IMR-90 (cell line): ENCODE measurements around the gene ABLIM3.

Source experiments
- BHLHE40 ChIP-seq: fragments of 150-350 bp; IDR thresholded peaks from 2 replicates; pipeline ENCODE4 v1.6.1; 2016; ENCODE audit warnings: mild to moderate bottlenecking, low read depth, low read length
- CEBPB ChIP-seq: IDR thresholded peaks from 2 replicates; pipeline ENCODE4 v1.6.1; 2012; ENCODE audit warnings: low read depth, low read length, improper control_type of control experiment
- CHD1 ChIP-seq: IDR thresholded peaks from 2 replicates; pipeline ENCODE4 v1.6.1; 2012; ENCODE audit warnings: low read depth, low read length, improper control_type of control experiment
- CTCF ChIP-seq: conservative IDR thresholded peaks from 2 replicates; pipeline ENCODE4 v1.5.1; 2012; ENCODE audit warnings: mild to moderate bottlenecking, low read depth, low read length, improper control_type of control experiment
- FOS ChIP-seq: fragments of 150-350 bp; IDR thresholded peaks from 2 replicates; pipeline ENCODE4 v1.6.1; 2016; ENCODE audit warnings: low read depth, low read length
- MAFK ChIP-seq: IDR thresholded peaks from 2 replicates; pipeline ENCODE4 v1.6.1; 2012; ENCODE audit warnings: low read depth, low read length, improper control_type of control experiment
- MAZ ChIP-seq: IDR thresholded peaks from 2 replicates; pipeline ENCODE4 v1.6.1; 2012; ENCODE audit warnings: low read depth, mild to moderate bottlenecking, low read length, improper control_type of control experiment, moderate library complexity, borderline replicate concordance
- MXI1 ChIP-seq: IDR thresholded peaks from 2 replicates; pipeline ENCODE4 v1.6.1; 2012; ENCODE audit warnings: low read depth, mild to moderate bottlenecking, low read length, moderate library complexity, borderline replicate concordance
- POLR2A ChIP-seq: IDR thresholded peaks from 2 replicates; pipeline ENCODE4 v1.6.1; 2012; ENCODE audit warnings: mild to moderate bottlenecking, low read depth, low read length
- RAD21 ChIP-seq: IDR thresholded peaks from 2 replicates; pipeline ENCODE4 v1.6.1; 2012; ENCODE audit warnings: low read length, improper control_type of control experiment
- RCOR1 ChIP-seq: IDR thresholded peaks from 2 replicates; pipeline ENCODE4 v1.6.1; 2012; ENCODE audit warnings: mild to moderate bottlenecking, low read length, improper control_type of control experiment; ENCODE audit not compliant: insufficient replicate concordance
- RFX5 ChIP-seq: IDR thresholded peaks from 2 replicates; pipeline ENCODE4 v1.8.0; 2012; ENCODE audit warnings: low read depth, mild to moderate bottlenecking, low read length, moderate library complexity
- SMC3 ChIP-seq: fragments of 150-350 bp; IDR thresholded peaks from 2 replicates; pipeline ENCODE4 v1.6.1; 2016; ENCODE audit warnings: low read depth, mild to moderate bottlenecking, antibody characterized with exemption, low read length, moderate library complexity
- USF2 ChIP-seq: fragments of 150-350 bp; IDR thresholded peaks from 2 replicates; pipeline ENCODE4 v1.6.1; 2017; ENCODE audit warnings: mild to moderate bottlenecking, antibody characterized with exemption, low read length, low read depth

GRCh38 chr5:149260761-149261160 lies 119.5 kb downstream of the ABLIM3 start:
- TF ChIP-seq CTCF: no peak
- no peak for TF ChIP-seq POLR2A
- no peak for TF ChIP-seq MXI1
- TF ChIP-seq SMC3: no peak
- TF ChIP-seq USF2: no peak
- no peak for TF ChIP-seq BHLHE40
- no peak for TF ChIP-seq RCOR1
- TF ChIP-seq RAD21: no peak
- no peak for TF ChIP-seq FOS
- no peak for TF ChIP-seq CEBPB
- no peak for TF ChIP-seq MAFK
- no peak for TF ChIP-seq CHD1
- no peak for TF ChIP-seq RFX5
- TF ChIP-seq MAZ: no peak
